Progenitor cell of endocrine pancreas (in vitro differentiated cells): ENCODE results near the gene NCKIPSD. TPM values are rescaled to one million over a fixed set of nuclear protein-coding genes. Genes with fewer than 3 reads are reported as not detected.

Source experiments
- DNase-seq: peaks from one replicate; pipeline ENCODE4 v3.0.0; 2021; ENCODE audit warnings: low spot score; ENCODE audit not compliant: unreplicated experiment
- H3K27ac Mint-ChIP-seq: 2 replicates; pipeline ENCODE4 v1.8.0; 2021; ENCODE audit warnings: mild to moderate bottlenecking, moderate library complexity, mixed read lengths
- H3K27me3 Mint-ChIP-seq: 2 replicates; pipeline ENCODE4 v1.8.0; 2021; ENCODE audit warnings: mixed read lengths
- H3K36me3 Mint-ChIP-seq: 2 replicates; pipeline ENCODE4 v1.8.0; 2022; ENCODE audit warnings: mixed read lengths; ENCODE audit not compliant: insufficient read depth
- H3K4me1 Mint-ChIP-seq: 2 replicates; pipeline ENCODE4 v1.8.0; 2021; ENCODE audit warnings: low read depth, mixed read lengths
- H3K4me3 Mint-ChIP-seq: 2 replicates; pipeline ENCODE4 v1.8.0; 2021; ENCODE audit warnings: low read depth, mild to moderate bottlenecking, moderate library complexity, mixed read lengths
- H3K9me3 Mint-ChIP-seq: 2 replicates; pipeline ENCODE4 v1.8.0; 2021; ENCODE audit warnings: low read depth, mixed read lengths
- total RNA-seq: library from RNA; stranded (reverse); gene quantifications from 2 replicates; pipeline ENCODE4 v1.2.1, GENCODE V29; 2021
- TF ChIP-seq, protein P1 (sequence below): fragments of 200-600 bp; sonication (generic); IDR thresholded peaks from one replicate; pipeline ENCODE4 v1.5.0; 2021; ENCODE audit warnings: antibody characterized with exemption, mild to moderate bottlenecking; ENCODE audit not compliant: unreplicated experiment

NCKIPSD gene
- total RNA-seq, 1 donor from 2014 or later, result 32.0 TPM

GRCh38 chr3:48711727-48712126, 26.0 kb upstream of the NCKIPSD start:
- Mint-ChIP-seq H3K36me3 (peaks cover 26% of the 10 kb centered on the region), H3K27ac (peak overlapping the region; percentile 95)

GRCh38 chr3:48709051-48709461, 23.3 kb upstream of the NCKIPSD start:
- no peak overlapping the region for H3K4me3 Mint-ChIP-seq
- peak overlapping the region; percentile 90 for H3K27ac Mint-ChIP-seq
- no peaks in the 10 kb centered on the region for H3K27me3 Mint-ChIP-seq
- H3K9me3 Mint-ChIP-seq, result no peaks in the 10 kb centered on the region
- peaks cover 25% of the 10 kb centered on the region for H3K4me1 Mint-ChIP-seq
- peaks cover 30% of the 10 kb centered on the region for H3K36me3 Mint-ChIP-seq
- TF ChIP-seq, protein P1, sequence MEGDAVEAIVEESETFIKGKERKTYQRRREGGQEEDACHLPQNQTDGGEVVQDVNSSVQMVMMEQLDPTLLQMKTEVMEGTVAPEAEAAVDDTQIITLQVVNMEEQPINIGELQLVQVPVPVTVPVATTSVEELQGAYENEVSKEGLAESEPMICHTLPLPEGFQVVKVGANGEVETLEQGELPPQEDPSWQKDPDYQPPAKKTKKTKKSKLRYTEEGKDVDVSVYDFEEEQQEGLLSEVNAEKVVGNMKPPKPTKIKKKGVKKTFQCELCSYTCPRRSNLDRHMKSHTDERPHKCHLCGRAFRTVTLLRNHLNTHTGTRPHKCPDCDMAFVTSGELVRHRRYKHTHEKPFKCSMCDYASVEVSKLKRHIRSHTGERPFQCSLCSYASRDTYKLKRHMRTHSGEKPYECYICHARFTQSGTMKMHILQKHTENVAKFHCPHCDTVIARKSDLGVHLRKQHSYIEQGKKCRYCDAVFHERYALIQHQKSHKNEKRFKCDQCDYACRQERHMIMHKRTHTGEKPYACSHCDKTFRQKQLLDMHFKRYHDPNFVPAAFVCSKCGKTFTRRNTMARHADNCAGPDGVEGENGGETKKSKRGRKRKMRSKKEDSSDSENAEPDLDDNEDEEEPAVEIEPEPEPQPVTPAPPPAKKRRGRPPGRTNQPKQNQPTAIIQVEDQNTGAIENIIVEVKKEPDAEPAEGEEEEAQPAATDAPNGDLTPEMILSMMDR, result no peak
- DNase-seq, result no peak

More at GRCh38 chr3:48711727-48712126, 26.0 kb upstream of the NCKIPSD start:
- H3K27me3 Mint-ChIP-seq, result no peaks in the 10 kb centered on the region
- no peak overlapping the region for H3K4me3 Mint-ChIP-seq
- DNase-seq, result no peak
- H3K9me3 Mint-ChIP-seq, result no peaks in the 10 kb centered on the region
- peaks cover 42% of the 10 kb centered on the region for H3K4me1 Mint-ChIP-seq
- TF ChIP-seq, protein P1, result no peak

DNA sequence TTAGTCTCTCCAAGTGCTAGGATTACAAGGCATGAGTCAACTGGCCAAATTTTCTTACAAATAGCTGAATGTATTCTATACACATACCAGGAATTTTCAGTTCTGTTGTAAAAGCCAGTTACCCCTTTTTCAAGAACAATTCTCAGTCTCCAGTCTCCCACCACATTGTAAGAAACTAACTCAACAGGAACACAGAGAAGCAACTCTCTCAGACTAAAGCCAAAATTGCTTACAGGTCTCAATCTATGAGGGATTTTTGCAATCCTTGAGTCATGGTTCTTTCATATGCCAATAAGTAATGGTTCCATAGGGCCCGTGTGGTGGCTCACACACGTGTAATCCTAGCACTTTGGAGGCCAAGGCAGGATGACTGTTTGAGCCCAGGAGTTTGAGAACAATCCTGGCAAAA, 22.8 kb upstream of the NCKIPSD start:
- peaks cover 30% of the 10 kb centered on the region for H3K36me3 Mint-ChIP-seq
- peak overlapping the region; percentile 90 for H3K27ac Mint-ChIP-seq
- TF ChIP-seq, protein P1, result no peak
- peaks cover 24% of the 10 kb centered on the region for H3K4me1 Mint-ChIP-seq
- no peak for DNase-seq
- no peaks in the 10 kb centered on the region for H3K27me3 Mint-ChIP-seq
- H3K9me3 Mint-ChIP-seq, result no peaks in the 10 kb centered on the region
- H3K4me3 Mint-ChIP-seq, result no peak overlapping the region

DNA sequence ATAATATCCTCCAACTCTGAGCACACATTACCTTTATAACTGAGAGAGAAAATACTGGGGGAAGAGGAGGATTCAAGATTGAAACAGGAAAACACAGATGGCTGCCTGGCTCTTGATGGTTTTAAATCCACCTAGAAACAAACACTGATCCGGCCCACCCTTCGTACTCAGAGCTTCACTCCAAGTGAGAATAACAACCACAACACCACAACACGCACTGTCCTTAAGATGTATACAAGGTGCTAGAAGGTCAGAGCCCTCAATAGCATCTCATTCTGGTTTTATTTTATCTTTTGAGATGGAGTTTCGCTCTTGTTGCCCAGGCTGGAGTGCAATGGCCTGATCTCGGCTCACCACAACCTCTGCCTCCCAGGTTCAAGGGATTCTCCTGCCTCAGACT, 21.4 kb upstream of the NCKIPSD start:
- Mint-ChIP-seq H3K4me3 (no peak overlapping the region), H3K9me3 (no peaks in the 10 kb centered on the region), H3K36me3 (peaks cover 30% of the 10 kb centered on the region), H3K4me1 (peaks cover 21% of the 10 kb centered on the region), H3K27ac (peak overlapping the region; percentile 74), H3K27me3 (no peaks in the 10 kb centered on the region)
- TF ChIP-seq, protein P1, result no peak
- DNase-seq, result no peak

- Mint-ChIP-seq H3K36me3 (peaks cover 19% of the 10 kb centered on the region), H3K27ac (peak overlapping the region; percentile 85), H3K4me3 (no peak overlapping the region), H3K4me1 (peaks cover 4% of the 10 kb centered on the region), H3K9me3 (no peaks in the 10 kb centered on the region), H3K27me3 (no peaks in the 10 kb centered on the region)
- TF ChIP-seq, protein P1, result no peak
- DNase-seq, result no peak
Observed at GRCh38 chr3:48702320-48702920, 16.7 kb upstream of the NCKIPSD start.
